RWPE2 (cell line): Measurements from ENCODE around the gene FMN2.

ENCODE experiments used
- ATAC-seq: fragments of 200-7000 bp; cut with Tn5 transposase; 3 replicates; pipeline ENCODE4 v1.9.1; 2021; ENCODE audit warnings: low read depth
- DNase-seq: peaks from one replicate; pipeline ENCODE4 v3.0.0-alpha.2; 2020; ENCODE audit warnings: low spot score
- H3K27ac ChIP-seq: fragments of 450-650 bp; 2 replicates; pipeline ENCODE4 v1.5.1; 2017; ENCODE audit warnings: mild to moderate bottlenecking; ENCODE audit not compliant: poor library complexity, severe bottlenecking
- H3K27me3 ChIP-seq: fragments of 250-450 bp; sonication (Bioruptor Pico); 2 replicates; pipeline ENCODE4 v1.5.1; 2021; ENCODE audit warnings: mild to moderate bottlenecking, moderate library complexity; ENCODE audit not compliant: insufficient read depth, poor library complexity, severe bottlenecking
- H3K36me3 ChIP-seq: fragments of 250-450 bp; sonication (Bioruptor Pico); 2 replicates; pipeline ENCODE4 v1.5.1; 2020; ENCODE audit warnings: low read depth, mild to moderate bottlenecking, moderate library complexity
- H3K4me1 ChIP-seq: fragments of 250-450 bp; sonication (Bioruptor Pico); 2 replicates; pipeline ENCODE4 v1.5.1; 2021; ENCODE audit warnings: mild to moderate bottlenecking, moderate library complexity; ENCODE audit not compliant: insufficient read depth, poor library complexity, severe bottlenecking
- H3K4me3 ChIP-seq: fragments of 250-450 bp; sonication (Bioruptor Pico); 2 replicates; pipeline ENCODE4 v1.5.1; 2021; ENCODE audit warnings: mild to moderate bottlenecking, moderate library complexity; ENCODE audit not compliant: severe bottlenecking
- H3K9me3 ChIP-seq: fragments of 250-450 bp; sonication (Bioruptor Pico); 2 replicates; pipeline ENCODE4 v1.5.1; 2021; ENCODE audit warnings: mild to moderate bottlenecking, moderate library complexity; ENCODE audit not compliant: severe bottlenecking
- CTCF ChIP-seq: fragments of 450-650 bp; IDR thresholded peaks from one replicate; pipeline ENCODE4 v1.5.1; 2017; ENCODE audit warnings: mild to moderate bottlenecking, moderate library complexity; ENCODE audit not compliant: poor library complexity, severe bottlenecking

The FMN2 gene

GRCh38 chr1:240056350-240056749 is 35.3 kb upstream of the FMN2 start:
- DNase-seq (no peak), ATAC-seq (no peak)
- Histone ChIP-seq H3K36me3 (no peaks in the 10 kb centered on the region), H3K4me3 (no peak overlapping the region), H3K27me3 (no peaks in the 10 kb centered on the region), H3K27ac (no peak overlapping the region), H3K4me1 (no peaks in the 10 kb centered on the region), H3K9me3 (no peaks in the 10 kb centered on the region)
- no peak for TF ChIP-seq CTCF

- H3K36me3 ChIP-seq: no peaks in the 10 kb centered on the region
- TF ChIP-seq CTCF: no peak
- H3K4me1 ChIP-seq: no peaks in the 10 kb centered on the region
- DNase-seq (no peak), ATAC-seq (no peak)
- H3K9me3 ChIP-seq: no peaks in the 10 kb centered on the region
- H3K4me3 ChIP-seq: no peak overlapping the region
- no peak overlapping the region for H3K27ac ChIP-seq
- H3K27me3 ChIP-seq: no peaks in the 10 kb centered on the region
Measured at GRCh38 chr1:240058049-240058448, 33.6 kb upstream of the FMN2 start.

GRCh38 chr1:240068961-240069360 is 22.7 kb upstream of the FMN2 start:
- Histone ChIP-seq H3K27ac (no peak overlapping the region), H3K36me3 (no peaks in the 10 kb centered on the region), H3K4me3 (no peak overlapping the region), H3K4me1 (no peaks in the 10 kb centered on the region), H3K9me3 (no peaks in the 10 kb centered on the region), H3K27me3 (no peaks in the 10 kb centered on the region)
- no peak for ATAC-seq
- TF ChIP-seq CTCF: no peak
- DNase-seq: no peak

- DNase-seq: no peak
Measured at GRCh38 chr1:240070188-240070587, 21.5 kb upstream of the FMN2 start.

GRCh38 chr1:240073097-240073496 is 18.6 kb upstream of the FMN2 start:
- H3K4me1 ChIP-seq: no peaks in the 10 kb centered on the region
- no peaks in the 10 kb centered on the region for H3K9me3 ChIP-seq
- no peak for TF ChIP-seq CTCF
- no peak overlapping the region for H3K27ac ChIP-seq
- H3K36me3 ChIP-seq: no peaks in the 10 kb centered on the region
- H3K4me3 ChIP-seq: no peak overlapping the region
- DNase-seq: no peak
- ATAC-seq: no peak
- H3K27me3 ChIP-seq: no peaks in the 10 kb centered on the region

More at GRCh38 chr1:240070188-240070587, 21.5 kb upstream of the FMN2 start:
- Histone ChIP-seq H3K36me3 (no peaks in the 10 kb centered on the region), H3K27ac (no peak overlapping the region), H3K27me3 (no peaks in the 10 kb centered on the region), H3K4me1 (no peaks in the 10 kb centered on the region), H3K9me3 (no peaks in the 10 kb centered on the region), H3K4me3 (no peak overlapping the region)
- no peak for TF ChIP-seq CTCF
- no peak for ATAC-seq
